Esophagus (tissue), 2 donors: ENCODE results near the gene PDCD1. TPM values are rescaled to one million over a fixed set of nuclear protein-coding genes. Genes with fewer than 3 reads are reported as not detected.
"Not testable (repeated sequence)": the region's sequence is repeated elsewhere in the genome, so short reads cannot be mapped to it uniquely, and the experiment has no call there.

Experiments used
- H3K27ac ChIP-seq, 2 donors: one replicate each; pipeline ENCODE4 v1.5.1; 2013; ENCODE audit warnings: low read depth in 2 of 2, mild to moderate bottlenecking in 2 of 2, inconsistent platforms in 1 of 2, low read length in 1 of 2, moderate library complexity in 1 of 2
- H3K27me3 ChIP-seq, 2 donors: one replicate each; pipeline ENCODE4 v1.6.1; 2013; ENCODE audit warnings: low read length in 2 of 2, control low read depth in 1 of 2, mild to moderate bottlenecking in 1 of 2; ENCODE audit not compliant: insufficient read depth in 2 of 2, control insufficient read depth in 1 of 2
- H3K36me3 ChIP-seq, 2 donors: one replicate each; pipeline ENCODE4 v1.6.1; 2013; ENCODE audit warnings: low read length in 1 of 2; ENCODE audit not compliant: control insufficient read depth in 2 of 2, insufficient read depth in 2 of 2
- H3K4me1 ChIP-seq, 2 donors: one replicate each; pipeline ENCODE4 v1.6.1; 2013; ENCODE audit warnings: low read length in 1 of 2; ENCODE audit not compliant: control insufficient read depth in 2 of 2, insufficient read depth in 2 of 2
- H3K4me3 ChIP-seq, 2 donors: one replicate each; pipeline ENCODE4 v1.5.1; 2013; ENCODE audit warnings: low read length in 2 of 2, mild to moderate bottlenecking in 2 of 2, low read depth in 1 of 2, moderate library complexity in 1 of 2
- H3K9me3 ChIP-seq, 2 donors: one replicate each; pipeline ENCODE4 v1.6.1; 2013; ENCODE audit warnings: mild to moderate bottlenecking in 2 of 2, low read depth in 1 of 2, low read length in 1 of 2, moderate library complexity in 1 of 2; ENCODE audit not compliant: control insufficient read depth in 2 of 2, insufficient read depth in 1 of 2
- WGBS, 2 donors: extraction: QIAGEN DNeasy Blood & Tissue Kit; methylation state at CpG; one replicate each; pipeline ENCODE4 v1.1.7; 2013; 5-methylcytosine and 5-hydroxymethylcytosine counted together
- polyA plus RNA-seq, 2 donors: library from polyadenylated mRNA; stranded (reverse); fragments of 200-250 nt; gene quantifications; one replicate each; pipeline ENCODE4 v1.2.3, GENCODE V29; 2013
- donor health status: healthy with polysubstance abuse.
- donor health status: Bipolar disorder and iron deficiency.

The PDCD1 gene
- polyA plus RNA-seq, result under 1 TPM; 0.54 to 0.73 TPM

GRCh38 chr2:241858206-241859016 lies at the start of gene PDCD1:
Gene PDCD1, minus strand, starts transcription at chr2:241858894. Its CDS starts 56 bp downstream, at chr2:241858838.
- Histone ChIP-seq H3K27ac (peak within 1 kb of the TSS; percentile 68 to 69), H3K36me3 (no peaks in the 10 kb centered on the region), H3K27me3 (no peaks in the 10 kb centered on the region), H3K4me3 (peak within 1 kb of the TSS in 1 of 2 donors; percentile 46), H3K9me3 (peaks cover 0 to 2% of the 10 kb centered on the region in 2 donors), H3K4me1 (peaks cover 3 to 13% of the 10 kb centered on the region in 2 donors)
- WGBS, 2 donors, result 47 to 54% methylated on average over 24 to 28 of the region's 28 CpGs

GRCh38 chr2:241907831-241908230 lies 49.1 kb upstream of the PDCD1 start:
- H3K27ac ChIP-seq, H3K9me3 ChIP-seq, H3K27me3 ChIP-seq, H3K4me1 ChIP-seq, H3K36me3 ChIP-seq, H3K4me3 ChIP-seq: not testable (repeated sequence)
- 95% methylated on average over 7 of the region's 7 CpGs for WGBS, 2 donors

- Histone ChIP-seq H3K4me3 (no peak overlapping the region), H3K36me3 (no peaks in the 10 kb centered on the region), H3K27me3 (no peaks in the 10 kb centered on the region), H3K27ac (no peak overlapping the region), H3K9me3 (no peaks in the 10 kb centered on the region), H3K4me1 (peaks cover 0 to 5% of the 10 kb centered on the region in 2 donors)
- WGBS, 2 donors, result 84 to 89% methylated on average over 18 of the region's 18 CpGs
These were observed 48.3 kb upstream of the PDCD1 start for GRCh38 chr2:241906826-241907570.

- not testable (repeated sequence) for H3K27me3 ChIP-seq, H3K4me1 ChIP-seq, H3K9me3 ChIP-seq, H3K27ac ChIP-seq, H3K36me3 ChIP-seq, H3K4me3 ChIP-seq
- WGBS, 2 donors, result 82 to 94% methylated on average over 5 of the region's 5 CpGs
These were observed 47.7 kb upstream of the PDCD1 start for GRCh38 chr2:241906378-241906770.

DNA sequence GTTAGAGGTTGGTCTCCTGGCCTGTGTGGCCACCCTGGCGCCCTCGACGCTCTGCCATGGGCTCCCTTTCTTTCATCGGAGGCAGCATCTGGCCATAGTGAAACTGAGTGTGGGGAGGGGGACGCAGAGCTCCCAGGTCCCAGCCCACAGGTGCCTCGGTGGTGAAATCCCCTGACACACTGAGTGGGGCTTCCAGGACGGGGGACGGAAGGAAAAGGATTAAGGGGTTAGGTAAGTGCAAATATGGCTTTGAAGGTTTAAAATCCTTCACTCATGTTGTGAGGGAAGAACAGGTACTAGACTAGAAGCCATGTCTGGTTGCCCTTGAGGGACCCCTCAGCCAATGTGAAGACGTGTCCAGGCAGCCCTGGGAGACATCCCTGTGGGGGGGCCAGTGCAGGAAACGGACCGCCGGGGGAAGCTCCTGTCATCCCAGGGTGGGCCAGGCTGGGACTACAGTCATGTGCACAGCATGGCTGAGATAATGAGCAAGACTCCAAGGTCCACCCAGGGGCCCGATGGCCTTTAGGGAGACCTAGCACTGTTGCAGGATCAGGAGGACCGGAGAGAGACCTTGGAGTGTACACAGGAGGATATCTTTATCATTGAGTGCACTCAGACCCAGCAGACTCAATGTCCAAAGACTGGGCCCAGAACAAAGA lies 47.2 kb upstream of the PDCD1 start:
- H3K4me3 ChIP-seq, result no peak overlapping the region
- 87 to 94% methylated on average over 14 of the region's 14 CpGs for WGBS, 2 donors
- H3K9me3 ChIP-seq, result no peaks in the 10 kb centered on the region
- H3K27me3 ChIP-seq, result no peaks in the 10 kb centered on the region
- H3K36me3 ChIP-seq, result no peaks in the 10 kb centered on the region
- no peak overlapping the region for H3K27ac ChIP-seq
- H3K4me1 ChIP-seq, result peaks cover 5 to 6% of the 10 kb centered on the region in 2 donors

DNA sequence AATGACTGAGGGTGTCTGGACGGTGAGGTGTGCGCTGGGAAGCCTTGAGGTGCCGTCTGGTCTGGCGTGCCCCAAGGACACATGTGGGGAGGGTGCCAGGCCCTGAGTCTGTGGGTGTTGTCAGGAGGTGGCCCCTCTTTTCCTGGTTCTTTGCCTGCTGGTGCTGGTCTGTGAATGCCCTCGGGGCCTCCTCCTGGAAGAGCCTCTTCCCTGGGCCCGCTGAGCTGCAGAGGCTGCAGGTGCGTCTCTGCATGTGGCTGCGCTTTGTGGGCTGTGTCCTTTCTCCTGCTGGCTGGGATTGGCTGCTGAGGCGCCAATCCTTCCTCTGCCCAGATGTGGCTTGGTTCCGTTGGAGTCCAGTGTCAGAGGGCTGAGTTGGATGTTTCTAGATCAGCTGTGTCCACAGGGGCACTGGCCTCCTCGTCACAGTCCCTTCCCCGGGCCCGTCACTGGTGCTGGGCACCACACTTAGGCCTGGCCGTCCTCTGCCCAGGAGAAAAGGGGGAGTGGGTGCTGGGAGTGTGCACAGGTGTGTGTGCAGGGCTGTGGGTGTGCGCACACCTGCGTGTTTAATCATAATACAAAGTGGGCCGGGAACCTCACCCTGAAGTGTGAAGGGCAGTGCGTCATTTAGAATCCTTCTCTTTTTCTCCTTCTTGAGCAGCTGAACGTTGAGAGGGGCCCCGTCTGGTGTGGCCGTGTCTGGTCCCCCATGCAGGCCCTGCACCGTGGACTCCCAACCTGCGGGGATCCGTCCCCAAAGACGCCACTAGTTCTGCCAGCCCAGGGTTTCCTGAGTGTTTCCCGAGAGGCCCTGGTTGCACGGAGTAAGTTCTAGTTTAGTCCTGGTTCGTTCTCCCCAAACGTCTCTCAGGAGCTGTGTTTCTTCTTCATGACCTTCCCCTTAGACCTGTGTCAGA lies 46.4 kb upstream of the PDCD1 start:
- H3K4me1 ChIP-seq, result peaks cover 6 to 9% of the 10 kb centered on the region in 2 donors
- H3K9me3 ChIP-seq, result no peaks in the 10 kb centered on the region
- 85 to 86% methylated on average over 28 to 29 of the region's 29 CpGs for WGBS, 2 donors
- H3K36me3 ChIP-seq, result no peaks in the 10 kb centered on the region
- no peak overlapping the region for H3K4me3 ChIP-seq
- no peak overlapping the region for H3K27ac ChIP-seq
- no peaks in the 10 kb centered on the region for H3K27me3 ChIP-seq

DNA sequence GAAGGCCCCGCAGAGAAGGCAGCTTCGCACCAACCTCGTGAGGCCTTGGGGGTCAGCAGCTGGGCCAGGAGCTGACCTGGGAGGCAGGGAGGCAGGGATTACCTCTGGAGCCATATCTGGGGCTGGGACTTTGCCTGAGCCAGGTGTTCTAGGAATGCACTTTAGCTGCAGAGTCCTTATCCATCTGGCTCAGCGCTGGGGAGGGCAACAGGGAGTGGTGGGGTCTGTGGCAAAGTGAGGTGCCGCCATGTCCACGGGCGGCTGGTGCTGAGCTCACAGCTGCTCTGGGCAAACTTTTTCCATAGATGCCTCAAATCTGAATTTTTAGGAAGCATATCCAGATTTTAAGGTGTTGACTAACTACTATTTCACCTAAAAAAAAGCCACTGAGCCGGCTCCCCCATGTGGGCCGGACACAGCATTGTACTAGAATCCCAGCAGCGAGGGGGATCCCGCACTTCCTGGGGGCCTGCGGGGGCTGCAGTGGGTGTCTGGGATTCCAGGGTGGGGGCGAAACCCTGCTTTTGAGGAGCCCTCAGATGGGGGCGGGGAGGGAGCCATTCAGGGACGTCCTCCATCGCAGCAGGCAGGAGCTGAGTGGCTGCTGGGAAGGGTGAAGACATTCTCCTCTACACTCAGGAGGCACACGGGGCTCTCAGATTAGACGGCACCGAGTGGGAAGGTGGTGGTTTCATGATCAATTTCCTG lies 45.5 kb upstream of the PDCD1 start:
- Histone ChIP-seq H3K4me3 (no peak overlapping the region), H3K36me3 (no peaks in the 10 kb centered on the region), H3K27ac (no peak overlapping the region), H3K9me3 (no peaks in the 10 kb centered on the region), H3K4me1 (peaks cover 6 to 9% of the 10 kb centered on the region in 2 donors), H3K27me3 (no peaks in the 10 kb centered on the region)
- WGBS, 2 donors, result 89 to 91% methylated on average over 19 of the region's 19 CpGs

DNA sequence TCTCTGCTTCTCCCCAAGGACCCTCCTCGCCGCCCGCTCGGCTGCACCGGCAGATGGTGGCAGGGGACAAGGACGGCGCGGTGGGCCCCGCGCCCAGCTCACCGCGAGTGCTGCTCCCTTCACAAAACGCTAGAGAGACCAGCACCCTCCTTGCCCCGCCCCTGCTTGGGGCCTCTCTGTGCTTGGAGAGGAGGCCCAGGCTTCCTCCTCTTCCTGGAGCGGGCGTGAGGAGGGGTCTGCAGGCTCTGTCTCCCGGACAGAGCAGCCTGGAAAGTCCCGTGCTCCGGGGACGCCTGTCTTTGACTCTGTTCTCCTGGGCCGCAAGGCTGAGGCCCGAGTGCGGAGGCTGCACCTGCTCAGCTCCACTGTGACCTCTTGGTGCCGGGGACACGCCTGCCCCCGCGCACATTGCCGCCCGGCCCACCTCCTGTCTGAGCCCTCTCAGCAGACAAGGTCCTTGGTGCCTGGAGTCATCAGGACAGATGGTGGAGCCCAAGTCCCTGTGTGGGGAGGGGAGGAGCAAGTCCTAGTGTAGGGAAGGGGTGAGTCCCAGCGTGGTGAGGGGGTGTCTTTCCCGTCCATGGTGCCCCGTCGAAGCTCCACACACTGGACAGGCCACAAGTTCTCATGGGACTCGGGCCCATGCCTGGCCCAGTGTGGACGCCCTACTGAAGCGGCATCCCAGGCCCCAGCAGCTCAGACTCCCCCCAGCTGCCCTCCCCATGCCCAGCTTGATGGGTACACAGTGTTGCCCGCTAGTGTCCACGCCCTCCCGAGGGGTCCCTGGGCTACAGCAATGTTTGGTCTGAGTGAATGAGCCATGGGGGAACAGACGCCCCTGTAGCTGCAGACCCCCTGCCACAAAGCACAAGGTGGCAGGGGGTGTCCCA lies 44.7 kb upstream of the PDCD1 start:
- H3K27ac ChIP-seq, result no peak overlapping the region
- WGBS, 2 donors, result 92 to 94% methylated on average over 39 to 40 of the region's 40 CpGs
- H3K4me3 ChIP-seq, result no peak overlapping the region
- no peaks in the 10 kb centered on the region for H3K36me3 ChIP-seq
- peaks cover 6 to 9% of the 10 kb centered on the region in 2 donors for H3K4me1 ChIP-seq
- no peaks in the 10 kb centered on the region for H3K27me3 ChIP-seq
- H3K9me3 ChIP-seq, result no peaks in the 10 kb centered on the region
